ENCODE measurements around the gene CTNNBL1. TPM values are rescaled to one million over a fixed set of nuclear protein-coding genes. Genes with fewer than 3 reads are reported as not detected.

Gene CTNNBL1
- total and polyA plus RNA-seq, 2 experiments from 2014 or later, result 25.3 to 53.7 TPM

- no peak overlapping the region for H3K27ac ChIP-seq
- H3K4me2 ChIP-seq (ENCODE audit: unreplicated experiment), result no peak overlapping the region
- H3K4me1 ChIP-seq (ENCODE audit: insufficient read depth), result no peaks in the 10 kb centered on the region
- no peaks in the 10 kb centered on the region for H3F3A ChIP-seq (ENCODE audit: insufficient read depth)
- in situ Hi-C loops (cut with MboI), result no loop called here
- no peaks in the 10 kb centered on the region for H3K9me3 ChIP-seq (ENCODE audit: low read depth)
- H3K9me2 ChIP-seq (ENCODE audit: insufficient read depth), result no peaks in the 10 kb centered on the region
- H3K79me2 ChIP-seq (ENCODE audit: insufficient read depth), result no peaks in the 10 kb centered on the region
- TF ChIP-seq EZH2phosphoT487 (IDR thresholded peaks at IDR 0.05; ENCODE audit: insufficient read depth, low read depth) (no peak), EZH2 (IDR thresholded peaks at IDR 0.05; ENCODE audit: insufficient read depth, poor library complexity, severe bottlenecking) (no peak)
- DNase-seq, result no peak
- H4K20me1 ChIP-seq (ENCODE audit: insufficient read depth), result no peaks in the 10 kb centered on the region
- H3K27me3 ChIP-seq (replicated peaks; ENCODE audit: insufficient read depth), result peaks cover 27% of the 10 kb centered on the region
- H3K36me3 ChIP-seq (ENCODE audit: low read depth), result no peaks in the 10 kb centered on the region
- no peak overlapping the region for H3K9ac ChIP-seq
- no peak overlapping the region for H3K4me3 ChIP-seq
- WGBS, 2 experiments (ENCODE audit: low coverage in 1 of 2, low lambda C conversion rate in 2 of 2, missing lambda C conversion rate in 2 of 2), result 67 to 84% methylated on average over 6 of the region's 6 CpGs
- no peak overlapping the region for H2AFZ ChIP-seq
Observed at GRCh38 chr20:37921341-37921929, 227.6 kb downstream of the CTNNBL1 start.

Other genes starting within 250 kb of the CTNNBL1 start
- gene NNAT, start 172.8 kb upstream of the CTNNBL1 start, total RNA-seq (2014; rRNA removed; shearing (Covaris generic)), result not detected in 2 replicates
- gene NNAT, start 172.8 kb upstream of the CTNNBL1 start, polyA plus RNA-seq (2016; fragmentation: Nextera tagmentation; extraction: Ambion mirVana), result 0.32 and 0.90 TPM in 2 replicates
- gene BLCAP, start 166.2 kb upstream of the CTNNBL1 start, total RNA-seq (2014; rRNA removed; shearing (Covaris generic)), result 80.0 and 83.7 TPM in 2 replicates
- 97.5 and 100 TPM in 2 replicates for gene BLCAP, start 166.2 kb upstream of the CTNNBL1 start, polyA plus RNA-seq (2016; fragmentation: Nextera tagmentation; extraction: Ambion mirVana)
- 6.2 and 9.2 TPM in 2 replicates for gene VSTM2L, start 209.1 kb downstream of the CTNNBL1 start, total RNA-seq (2014; rRNA removed; shearing (Covaris generic))
- 4.1 and 5.1 TPM in 2 replicates for gene VSTM2L, start 209.1 kb downstream of the CTNNBL1 start, polyA plus RNA-seq (2016; fragmentation: Nextera tagmentation; extraction: Ambion mirVana)

Measured in GM23248 (cell line).